HG03521 (cell line): ENCODE measurements around the gene NR5A1.

Source experiments
- ATAC-seq: cut with Tn5 transposase; IDR thresholded peaks from one replicate; pipeline ENCODE4 v1.9.1; 2021; ENCODE audit warnings: mild to moderate bottlenecking, moderate library complexity; ENCODE audit not compliant: unreplicated experiment

NR5A1 gene

DNA sequence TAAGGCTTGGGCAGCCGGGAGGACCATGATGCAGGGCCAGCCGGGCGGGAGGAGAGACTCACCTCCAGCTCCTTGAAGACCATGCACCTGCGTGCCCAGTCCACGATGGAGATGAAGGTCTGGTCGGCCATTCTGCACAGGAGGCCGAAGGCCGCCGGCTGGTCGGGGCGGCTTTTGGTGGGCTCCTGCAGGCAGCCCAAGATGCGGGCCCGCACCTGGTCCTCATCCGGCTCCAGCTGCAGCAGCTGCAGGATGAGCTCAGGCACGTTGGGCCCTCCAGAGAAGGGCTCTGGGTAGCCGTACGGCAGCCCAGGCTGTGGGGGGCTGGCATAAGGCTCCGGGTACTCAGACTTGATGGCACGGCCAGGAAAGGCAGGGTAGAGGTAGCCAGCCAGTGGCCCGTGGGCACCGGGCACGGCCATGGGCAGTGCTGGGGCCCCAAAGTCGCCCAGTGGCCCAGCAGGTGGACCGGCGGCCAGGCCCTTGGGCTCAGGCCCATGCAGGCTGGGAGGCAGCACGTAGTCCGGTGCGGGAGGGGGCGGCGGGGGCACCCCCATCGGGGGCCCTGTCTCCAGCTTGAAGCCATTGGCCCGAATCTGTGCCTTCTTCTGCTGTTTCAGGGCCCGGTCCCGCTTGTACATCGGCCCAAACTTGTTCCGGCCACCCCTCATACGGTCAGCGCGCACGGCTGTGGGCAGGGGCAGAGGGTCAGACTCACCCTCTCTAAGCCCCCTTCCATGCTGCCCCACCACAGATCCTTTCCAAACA lies 7.0 kb downstream of the NR5A1 start:
- ATAC-seq, result no peak

DNA sequence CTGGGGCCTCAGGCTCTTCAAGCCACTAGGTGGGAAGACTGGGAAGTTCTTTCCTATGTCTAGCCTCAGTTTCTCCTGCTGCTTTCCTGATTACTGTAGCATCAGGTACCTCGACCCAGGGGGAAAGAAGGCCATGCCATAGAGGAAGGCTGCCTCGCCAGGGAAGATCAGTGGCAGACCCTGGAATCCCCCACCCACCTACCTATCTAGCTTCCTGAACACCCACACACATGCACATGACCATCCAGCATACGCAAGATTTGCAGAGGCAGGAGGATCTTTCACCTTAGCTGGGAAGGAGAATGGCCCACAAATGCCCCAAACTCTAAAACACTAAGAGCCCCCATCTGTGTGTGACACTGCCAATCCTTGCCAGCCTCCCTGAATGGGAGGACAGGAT lies 8.0 kb downstream of the NR5A1 start:
- ATAC-seq, result no peak

DNA sequence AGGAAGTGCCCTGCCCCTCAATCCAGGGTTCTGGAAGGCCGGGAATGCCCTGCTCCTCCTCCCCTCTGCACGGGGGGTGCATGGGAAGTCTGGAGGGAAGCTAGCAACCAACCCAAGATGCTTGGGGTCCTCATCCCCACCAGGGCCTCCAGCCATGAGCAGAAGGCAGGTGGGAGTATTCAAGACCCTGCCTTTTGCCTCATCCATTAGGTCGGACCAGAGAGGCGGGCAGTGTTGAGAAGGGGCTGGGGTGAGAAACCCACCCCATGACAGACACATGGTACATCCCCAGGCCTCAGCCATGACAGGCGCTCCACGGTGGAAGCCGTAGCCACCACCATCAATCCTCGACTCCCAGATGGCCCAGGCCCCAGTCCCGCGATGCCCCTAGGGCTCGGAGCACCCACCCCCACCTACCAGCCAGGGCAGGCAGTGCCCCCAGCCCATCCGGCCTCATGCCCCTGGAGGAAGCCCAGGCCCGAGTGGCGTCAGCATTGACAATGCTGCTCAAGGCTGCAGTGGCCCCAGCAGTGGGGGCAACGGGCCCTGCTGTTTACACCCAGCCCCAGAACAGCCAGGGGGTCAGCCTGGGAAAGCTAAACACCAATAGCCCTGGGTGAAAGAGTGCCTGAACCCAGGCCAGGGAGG lies 8.6 kb downstream of the NR5A1 start:
- ATAC-seq, result no peak

- ATAC-seq, result no peak
Observed at GRCh38 chr9:124498040-124498439, 9.2 kb downstream of the NR5A1 start.

DNA sequence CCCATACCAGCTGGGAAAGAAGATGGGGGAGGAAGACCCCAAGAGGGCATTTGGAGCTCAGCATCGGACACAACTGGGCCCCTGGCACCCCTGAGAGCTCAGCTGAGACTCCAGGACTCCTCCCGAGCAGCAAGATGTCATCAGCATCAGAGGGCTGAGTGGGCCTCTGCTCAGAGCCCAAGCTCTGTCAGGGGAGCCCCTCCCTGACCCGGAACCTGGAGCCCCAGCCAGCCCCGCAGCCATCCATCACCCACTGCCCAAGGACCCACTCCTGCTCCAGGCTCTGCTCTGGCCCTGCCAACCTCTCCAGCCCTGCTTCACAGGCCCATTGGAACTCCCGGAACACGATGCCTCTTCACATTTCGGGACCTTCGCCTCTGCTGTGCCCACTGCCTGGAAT lies 9.8 kb downstream of the NR5A1 start:
- no peak for ATAC-seq

DNA sequence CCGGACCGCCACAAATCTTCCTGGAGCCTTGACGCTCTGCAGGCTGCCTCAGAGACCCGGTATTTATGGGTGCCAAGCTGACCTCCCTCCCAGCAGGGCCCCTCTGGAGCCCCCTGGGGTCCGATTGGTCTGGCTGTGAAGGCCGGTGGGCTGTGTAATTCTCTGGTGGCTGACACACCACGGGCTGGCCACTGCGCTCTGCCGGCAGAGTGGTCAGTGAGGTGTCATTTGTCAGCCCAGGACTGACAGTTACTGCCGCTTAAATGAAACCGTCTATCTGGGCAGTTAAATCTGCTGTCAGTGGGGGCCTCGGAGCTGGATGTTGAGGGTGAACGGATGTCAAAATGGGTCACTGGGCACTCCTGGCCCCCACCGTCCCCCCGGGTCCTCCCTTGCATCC lies 10.7 kb downstream of the NR5A1 start:
- ATAC-seq, result no peak

DNA sequence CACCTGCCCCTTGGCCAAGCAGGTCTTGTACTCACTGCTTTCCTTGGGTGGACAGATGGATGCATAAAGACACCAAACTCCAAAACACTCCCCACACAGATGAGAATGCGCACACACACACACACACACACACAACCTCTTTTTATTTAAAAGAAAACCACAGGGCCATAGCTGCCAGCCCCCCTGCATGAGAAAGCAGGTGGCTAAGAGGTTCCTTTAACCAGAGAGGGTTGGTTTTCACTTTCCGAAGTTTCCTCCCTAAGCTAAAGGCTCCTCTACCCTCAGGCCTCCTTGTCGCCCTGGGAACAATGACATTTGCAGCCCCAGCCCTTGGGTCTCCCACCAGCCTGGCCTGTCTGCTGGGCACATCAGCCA lies 11.1 kb downstream of the NR5A1 start:
- no peak for ATAC-seq

- no peak for ATAC-seq
Observed at GRCh38 chr9:124495126-124496074, 11.8 kb downstream of the NR5A1 start.

DNA sequence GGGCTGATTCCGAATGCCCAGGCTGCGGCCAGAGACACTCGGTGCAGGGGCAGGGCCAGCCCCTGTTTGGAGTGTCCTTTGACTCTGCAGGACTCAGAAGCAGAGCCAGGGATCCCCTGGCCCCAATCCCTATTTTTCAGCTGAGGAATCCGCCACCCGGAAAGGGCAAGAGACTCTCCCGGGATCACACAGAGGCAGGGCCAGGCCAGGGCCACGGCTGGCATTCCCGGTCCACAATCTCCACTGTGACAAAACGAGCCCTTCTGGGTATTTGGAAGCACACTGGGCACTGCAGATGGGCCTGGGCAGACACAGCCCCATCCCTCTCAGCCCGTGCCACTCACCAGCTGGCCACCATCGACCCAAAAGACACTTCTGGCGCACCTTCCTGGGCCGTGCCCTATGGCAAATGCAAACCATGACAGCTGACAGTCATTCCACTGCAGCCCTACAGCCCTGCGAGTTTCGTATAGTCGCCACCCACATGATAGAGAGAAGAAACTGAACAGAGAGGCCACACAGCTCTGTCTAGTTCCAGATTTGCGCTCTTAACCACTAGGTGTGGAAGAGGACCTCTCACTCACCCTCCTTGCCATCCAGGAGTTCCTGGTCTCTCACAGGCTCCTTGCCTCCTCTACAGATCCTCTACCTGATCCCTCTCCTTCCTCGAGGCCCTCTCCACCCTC lies 13.3 kb downstream of the NR5A1 start:
- ATAC-seq, result no peak

DNA sequence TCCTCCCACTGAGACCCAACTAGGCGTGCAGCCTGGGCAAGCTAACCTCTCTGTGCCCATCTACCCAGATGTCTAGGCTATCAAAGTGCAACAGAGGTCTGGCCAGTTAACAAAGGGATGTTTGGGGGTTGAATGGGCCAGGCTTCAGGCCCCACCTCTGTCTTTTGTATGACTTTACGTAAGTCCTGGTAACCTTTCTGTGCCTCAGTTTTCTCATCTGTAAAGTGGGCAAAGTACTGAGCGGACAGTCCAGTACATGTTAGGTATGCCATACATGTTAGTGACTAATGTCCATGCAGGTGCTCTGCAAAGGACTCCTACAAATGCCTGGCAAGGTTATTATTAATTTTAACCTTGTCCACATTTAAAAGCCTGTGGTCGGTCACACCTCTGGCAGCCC lies 14.0 kb downstream of the NR5A1 start:
- no peak for ATAC-seq

- ATAC-seq, result no peak
Observed at GRCh38 chr9:124492818-124493217, 14.4 kb downstream of the NR5A1 start.

- ATAC-seq, result no peak
Observed at GRCh38 chr9:124491049-124491975, 15.9 kb downstream of the NR5A1 start.

DNA sequence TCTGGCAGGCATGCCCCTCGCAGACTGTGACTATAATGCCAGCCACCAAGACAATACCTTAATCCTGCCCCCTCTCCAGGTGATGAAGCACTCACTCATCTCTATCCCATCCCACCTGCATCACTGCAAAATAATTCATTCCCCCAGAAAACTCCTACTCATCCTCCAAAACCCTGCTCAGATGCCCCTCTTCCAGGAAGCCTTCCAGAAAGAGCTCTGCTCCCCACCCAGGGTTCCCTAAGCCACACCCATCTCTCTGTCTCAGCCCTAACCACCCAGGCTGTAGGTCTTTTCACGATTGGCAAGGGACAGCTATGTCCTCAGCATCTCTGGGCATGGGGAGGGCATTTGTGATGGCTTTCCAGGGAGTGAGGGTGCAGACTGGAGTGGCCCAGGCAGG lies 17.2 kb downstream of the NR5A1 start:
- ATAC-seq, result no peak

DNA sequence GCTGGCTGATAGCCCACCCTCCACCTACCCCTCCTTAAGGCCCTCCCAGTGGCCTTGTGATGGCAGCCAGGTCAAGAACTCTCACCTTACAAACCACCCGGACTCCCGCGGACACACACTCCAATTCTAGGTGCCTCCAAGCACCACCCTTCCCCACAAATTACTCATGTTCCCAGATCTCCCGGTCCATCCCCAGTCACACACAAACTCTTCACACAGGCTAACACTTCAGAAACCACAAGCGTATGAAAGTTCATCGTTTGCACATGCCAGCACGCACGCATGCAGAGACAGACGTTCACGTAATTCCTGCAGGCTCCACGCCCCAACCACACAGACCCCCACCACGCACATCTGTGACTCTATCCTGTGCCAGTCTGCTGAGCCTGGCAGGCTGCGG lies 18.0 kb downstream of the NR5A1 start:
- no peak for ATAC-seq

- ATAC-seq, result no peak
Observed at GRCh38 chr9:124488641-124489210, 18.5 kb downstream of the NR5A1 start.

GRCh38 chr9:124487260-124488182 lies 19.7 kb downstream of the NR5A1 start:
- ATAC-seq, result no peak

- no peak for ATAC-seq
Observed at GRCh38 chr9:124486778-124487259, 20.4 kb downstream of the NR5A1 start.

- no peak for ATAC-seq
Observed at GRCh38 chr9:124485936-124486335, 21.3 kb downstream of the NR5A1 start.
